HG03460 (cell line): ENCODE measurements around the gene OPA1.

Experiments
- ATAC-seq: cut with Tn5 transposase; IDR thresholded peaks from one replicate; pipeline ENCODE4 v1.9.1; 2021; ENCODE audit not compliant: unreplicated experiment

OPA1 gene, protein sequence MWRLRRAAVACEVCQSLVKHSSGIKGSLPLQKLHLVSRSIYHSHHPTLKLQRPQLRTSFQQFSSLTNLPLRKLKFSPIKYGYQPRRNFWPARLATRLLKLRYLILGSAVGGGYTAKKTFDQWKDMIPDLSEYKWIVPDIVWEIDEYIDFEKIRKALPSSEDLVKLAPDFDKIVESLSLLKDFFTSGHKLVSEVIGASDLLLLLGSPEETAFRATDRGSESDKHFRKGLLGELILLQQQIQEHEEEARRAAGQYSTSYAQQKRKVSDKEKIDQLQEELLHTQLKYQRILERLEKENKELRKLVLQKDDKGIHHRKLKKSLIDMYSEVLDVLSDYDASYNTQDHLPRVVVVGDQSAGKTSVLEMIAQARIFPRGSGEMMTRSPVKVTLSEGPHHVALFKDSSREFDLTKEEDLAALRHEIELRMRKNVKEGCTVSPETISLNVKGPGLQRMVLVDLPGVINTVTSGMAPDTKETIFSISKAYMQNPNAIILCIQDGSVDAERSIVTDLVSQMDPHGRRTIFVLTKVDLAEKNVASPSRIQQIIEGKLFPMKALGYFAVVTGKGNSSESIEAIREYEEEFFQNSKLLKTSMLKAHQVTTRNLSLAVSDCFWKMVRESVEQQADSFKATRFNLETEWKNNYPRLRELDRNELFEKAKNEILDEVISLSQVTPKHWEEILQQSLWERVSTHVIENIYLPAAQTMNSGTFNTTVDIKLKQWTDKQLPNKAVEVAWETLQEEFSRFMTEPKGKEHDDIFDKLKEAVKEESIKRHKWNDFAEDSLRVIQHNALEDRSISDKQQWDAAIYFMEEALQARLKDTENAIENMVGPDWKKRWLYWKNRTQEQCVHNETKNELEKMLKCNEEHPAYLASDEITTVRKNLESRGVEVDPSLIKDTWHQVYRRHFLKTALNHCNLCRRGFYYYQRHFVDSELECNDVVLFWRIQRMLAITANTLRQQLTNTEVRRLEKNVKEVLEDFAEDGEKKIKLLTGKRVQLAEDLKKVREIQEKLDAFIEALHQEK

GRCh38 chr3:193592841-193593667 is at the start of gene OPA1:
OPA1 (plus strand) TSS chr3:193593208; CDS start chr3:193593378, 170 bp downstream.
- peak; percentile 98 for ATAC-seq

- no peak for ATAC-seq
Observed at GRCh38 chr3:193544289-193544688, 48.7 kb upstream of the OPA1 start.

GRCh38 chr3:193545304-193545703 is 47.7 kb upstream of the OPA1 start:
- ATAC-seq = no peak

GRCh38 chr3:193546129-193546528 is 46.9 kb upstream of the OPA1 start:
- ATAC-seq = no peak

- ATAC-seq = no peak
Observed at GRCh38 chr3:193548406-193548805, 44.6 kb upstream of the OPA1 start.

GRCh38 chr3:193552923-193553322 is 40.1 kb upstream of the OPA1 start:
- ATAC-seq = no peak

DNA sequence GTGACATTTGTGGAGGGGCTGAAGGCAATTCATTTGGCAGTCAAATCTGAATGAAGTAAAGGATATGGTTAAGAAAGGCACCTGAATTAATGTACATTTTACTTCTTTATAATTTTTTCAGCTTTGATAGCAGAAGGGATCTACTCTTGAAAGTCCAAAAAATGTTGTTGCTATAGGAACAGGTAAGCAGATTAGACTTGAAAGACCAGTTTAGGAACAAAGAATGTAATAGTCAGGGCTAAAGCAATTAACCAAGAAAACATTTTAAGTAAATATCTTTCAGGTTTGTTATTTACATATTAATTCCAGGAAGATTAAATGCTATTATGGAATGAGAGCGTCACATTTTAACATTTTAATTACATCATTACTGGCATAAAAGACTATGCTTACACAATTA is 39.4 kb upstream of the OPA1 start:
- ATAC-seq = no peak

DNA sequence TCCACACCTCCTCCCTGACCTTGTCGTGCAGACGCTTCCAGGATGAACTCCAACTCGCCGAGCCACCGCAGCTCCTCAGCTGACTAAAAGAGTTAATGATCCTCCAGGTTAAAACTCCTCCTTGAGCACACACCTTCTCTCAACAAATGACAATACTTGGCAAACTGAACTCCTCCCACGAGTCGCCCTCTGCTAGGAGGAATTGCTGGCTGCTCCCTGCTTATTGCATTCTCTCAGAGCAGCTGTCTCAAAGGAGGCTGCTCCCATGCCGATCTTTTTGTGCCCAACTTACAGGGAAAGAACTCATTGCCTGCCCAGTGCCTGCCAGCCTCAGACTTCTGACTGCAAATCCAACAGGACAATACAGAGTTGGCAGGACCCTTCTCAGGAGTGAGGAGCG is 38.2 kb upstream of the OPA1 start, which contains the start of gene ATP13A4:
TSS of gene ATP13A4 (minus strand) at position 85 of the 400 bp plus-strand sequence. CDS start 96 bp downstream, outside the sequence.
- ATAC-seq = no peak

GRCh38 chr3:193556841-193557240 is 36.2 kb upstream of the OPA1 start:
- no peak for ATAC-seq

DNA sequence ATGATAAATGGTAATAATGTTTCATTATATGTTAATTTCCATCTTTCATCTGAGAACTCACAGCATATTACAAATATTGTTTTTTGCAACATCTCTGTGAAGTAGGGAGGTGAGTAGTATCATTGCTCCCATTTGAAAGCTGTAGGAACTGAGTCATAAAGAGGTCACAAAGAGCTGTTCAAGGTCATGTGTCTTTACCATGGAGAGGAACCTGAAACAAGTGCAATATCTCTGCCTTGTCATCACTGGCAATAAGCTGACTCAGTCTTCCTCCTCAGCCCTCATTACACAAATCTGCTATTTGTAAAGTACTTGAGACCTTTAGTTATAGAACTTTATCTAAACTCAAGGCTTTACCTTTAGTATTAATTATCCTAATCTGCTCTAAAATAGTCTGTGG is 33.9 kb upstream of the OPA1 start:
- ATAC-seq = no peak

DNA sequence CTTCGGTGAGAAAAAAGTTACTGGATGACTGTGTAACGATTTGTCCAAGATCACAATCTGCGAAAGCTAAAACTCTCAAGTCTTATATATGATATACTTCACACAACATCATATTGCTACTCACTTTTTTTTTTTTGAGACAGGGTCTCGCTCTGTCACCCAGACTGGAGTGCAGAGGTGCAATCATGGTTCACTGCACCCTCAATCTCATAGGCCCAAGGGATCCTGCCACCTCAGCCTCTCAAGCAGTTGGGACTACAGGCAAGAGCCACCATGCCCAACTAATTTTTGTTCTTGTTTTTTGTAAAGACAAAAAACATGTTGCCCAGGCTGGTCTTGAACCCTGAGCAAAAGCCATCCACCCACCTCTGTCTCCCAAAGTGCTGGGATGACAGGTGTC is 32.9 kb upstream of the OPA1 start:
- ATAC-seq = no peak

GRCh38 chr3:193560870-193561269 is 32.1 kb upstream of the OPA1 start:
- no peak for ATAC-seq

- ATAC-seq = no peak
Observed at GRCh38 chr3:193563426-193563825, 29.6 kb upstream of the OPA1 start.

DNA sequence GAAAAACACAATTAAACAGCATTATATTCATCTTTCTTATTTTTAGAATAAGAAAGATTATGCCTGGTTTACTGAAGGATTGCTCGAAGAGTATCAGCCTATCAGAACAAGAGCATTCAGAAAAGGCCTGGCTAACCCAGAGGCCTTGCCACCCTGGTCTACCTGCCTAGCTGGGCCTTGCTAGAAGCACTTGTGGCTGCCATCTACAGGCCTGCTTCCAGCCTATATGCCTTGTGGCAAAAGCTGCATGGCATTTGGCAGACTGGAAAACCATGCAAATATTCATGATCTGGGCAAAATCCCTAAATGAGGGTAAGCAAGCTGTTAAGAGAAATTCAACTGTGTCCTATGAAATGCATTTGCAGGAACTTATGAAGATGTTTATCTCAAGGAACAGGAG is 29.0 kb upstream of the OPA1 start:
- ATAC-seq = no peak

- ATAC-seq = no peak
Observed at GRCh38 chr3:193569119-193569518, 23.9 kb upstream of the OPA1 start.

- ATAC-seq = peak; percentile 71
Observed at GRCh38 chr3:193572426-193572908, 20.5 kb upstream of the OPA1 start.

- no peak for ATAC-seq
Observed at GRCh38 chr3:193573403-193574191, 19.4 kb upstream of the OPA1 start.

- ATAC-seq = no peak
Observed at GRCh38 chr3:193574488-193575070, 18.4 kb upstream of the OPA1 start.

GRCh38 chr3:193585530-193585929 is 7.5 kb upstream of the OPA1 start:
- no peak for ATAC-seq
